ENCODE data around the gene MTCL1. TPM values are rescaled to one million over a fixed set of nuclear protein-coding genes. Genes with fewer than 3 reads are reported as not detected.

Gene MTCL1
- total and polyA plus RNA-seq, 7 experiments from 2014 or later = 0.17 to 0.81 (median 0.61) TPM; not detected in 4

- ChIA-PET POLR2A (no interaction called here), CTCF (no interaction called here)
- Mint-ChIP-seq H3K4me1 (no peaks in the 10 kb centered on the region), H3K4me3 (no peak overlapping the region), H3K9me3 (no peaks in the 10 kb centered on the region), H3K27me3 (peaks cover 0 to 8% (median 5%) of the 10 kb centered on the region in 5 donors), H3K27ac (no peak overlapping the region), H3K36me3 (no peaks in the 10 kb centered on the region)
- H3K27ac ChIP-seq (ENCODE audit: low read depth, low read length) = no peak overlapping the region
- H3K9me3 ChIP-seq (ENCODE audit: control insufficient read depth in 2 of 3, low read length in 3 of 3) = no peaks in the 10 kb centered on the region
- no peaks in the 10 kb centered on the region for H3K27me3 ChIP-seq (ENCODE audit: control insufficient read depth in 2 of 2, insufficient read depth in 2 of 2, low read length in 2 of 2)
- intact Hi-C loops (cut with micrococcal nuclease) = no loop called here
- H3K36me3 ChIP-seq (ENCODE audit: control insufficient read depth in 2 of 3, insufficient read depth in 3 of 3, low read length in 3 of 3) = no peaks in the 10 kb centered on the region
- H3K4me3 ChIP-seq (ENCODE audit: low read length) = no peak overlapping the region
- DNase-seq (no peak), ATAC-seq (no peak)
- H3K4me1 ChIP-seq (ENCODE audit: control insufficient read depth in 2 of 2, insufficient read depth in 2 of 2, low read length in 2 of 2) = no peaks in the 10 kb centered on the region
Measured at GRCh38 chr18:8816816-8817215, 111.5 kb downstream of the MTCL1 start.

- Mint-ChIP-seq H3K27me3 (peaks cover 0 to 8% (median 0%) of the 10 kb centered on the region in 5 donors), H3K36me3 (no peaks in the 10 kb centered on the region), H3K4me3 (no peak overlapping the region), H3K4me1 (no peaks in the 10 kb centered on the region), H3K9me3 (no peaks in the 10 kb centered on the region), H3K27ac (no peak overlapping the region)
- POLR2A ChIA-PET = no interaction called here
- no peaks in the 10 kb centered on the region for H3K36me3 ChIP-seq (ENCODE audit: control insufficient read depth in 2 of 3, insufficient read depth in 3 of 3, low read length in 3 of 3)
- CTCF ChIA-PET = no interaction called here
- intact Hi-C loops (cut with micrococcal nuclease) = no loop called here
- no peak overlapping the region for H3K4me3 ChIP-seq (ENCODE audit: low read length)
- H3K27ac ChIP-seq (ENCODE audit: low read depth, low read length) = no peak overlapping the region
- no peaks in the 10 kb centered on the region for H3K9me3 ChIP-seq (ENCODE audit: control insufficient read depth in 2 of 3, low read length in 3 of 3)
- H3K4me1 ChIP-seq (ENCODE audit: control insufficient read depth in 2 of 2, insufficient read depth in 2 of 2, low read length in 2 of 2) = no peaks in the 10 kb centered on the region
- H3K27me3 ChIP-seq (ENCODE audit: control insufficient read depth in 2 of 2, insufficient read depth in 2 of 2, low read length in 2 of 2) = no peaks in the 10 kb centered on the region
- ATAC-seq = no peak
- no peak for DNase-seq
Measured at GRCh38 chr18:8818982-8819381, 113.6 kb downstream of the MTCL1 start.

- H3K36me3 Mint-ChIP-seq = no peaks in the 10 kb centered on the region
Measured at GRCh38 chr18:8820396-8821082, 115.2 kb downstream of the MTCL1 start.

DNA sequence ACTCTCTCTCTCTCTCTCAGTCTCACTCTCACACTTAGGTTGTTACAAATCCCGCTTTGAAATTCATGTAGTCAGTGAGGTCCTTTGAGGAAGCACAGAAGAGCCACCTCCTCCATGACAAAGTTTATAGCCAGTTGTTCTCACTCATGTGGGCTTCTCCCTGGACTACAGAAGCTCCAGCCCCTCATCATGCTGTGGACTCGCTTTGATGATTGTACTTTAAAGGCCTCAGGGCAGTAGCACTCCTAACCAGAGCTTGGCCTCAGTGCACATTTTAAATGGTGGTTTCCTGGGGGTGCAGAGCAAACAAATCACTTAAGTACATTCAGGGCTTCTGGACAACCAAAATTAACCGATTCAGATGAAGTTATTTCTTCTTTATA lies 115.7 kb downstream of the MTCL1 start:
- no peaks in the 10 kb centered on the region for H3K36me3 Mint-ChIP-seq
- no peak for ATAC-seq
- Histone ChIP-seq H3K4me1 (ENCODE audit: control insufficient read depth in 2 of 2, insufficient read depth in 2 of 2, low read length in 2 of 2) (no peaks in the 10 kb centered on the region), H3K27me3 (ENCODE audit: control insufficient read depth in 2 of 2, insufficient read depth in 2 of 2, low read length in 2 of 2) (no peaks in the 10 kb centered on the region), H3K4me3 (ENCODE audit: low read length) (no peak overlapping the region), H3K9me3 (ENCODE audit: control insufficient read depth in 2 of 3, low read length in 3 of 3) (no peaks in the 10 kb centered on the region), H3K27ac (ENCODE audit: low read depth, low read length) (no peak overlapping the region), H3K36me3 (ENCODE audit: control insufficient read depth in 2 of 3, insufficient read depth in 3 of 3, low read length in 3 of 3) (no peaks in the 10 kb centered on the region)
- ChIA-PET POLR2A (no interaction called here), CTCF (interaction anchor here (0.6 kb wide), 1 partner anchor 95 kb away, joined by 3 read pairs; no protein-coding TSS in a partner anchor)
- peaks cover 0 to 8% (median 0%) of the 10 kb centered on the region in 5 donors for H3K27me3 Mint-ChIP-seq
- intact Hi-C loops (cut with micrococcal nuclease) = no loop called here
- no peaks in the 10 kb centered on the region for H3K4me1 Mint-ChIP-seq
- no peak overlapping the region for H3K27ac Mint-ChIP-seq
- DNase-seq = no peak
- H3K4me3 Mint-ChIP-seq = no peak overlapping the region
- H3K9me3 Mint-ChIP-seq = no peaks in the 10 kb centered on the region

More at GRCh38 chr18:8820396-8821082, 115.2 kb downstream of the MTCL1 start:
- no peak for ATAC-seq
- no peak overlapping the region for H3K27ac ChIP-seq (ENCODE audit: low read depth, low read length)
- no peaks in the 10 kb centered on the region for H3K36me3 ChIP-seq (ENCODE audit: control insufficient read depth in 2 of 3, insufficient read depth in 3 of 3, low read length in 3 of 3)
- intact Hi-C loops (cut with micrococcal nuclease) = no loop called here
- no peaks in the 10 kb centered on the region for H3K9me3 ChIP-seq (ENCODE audit: control insufficient read depth in 2 of 3, low read length in 3 of 3)
- CTCF ChIA-PET = no interaction called here
- H3K4me1 Mint-ChIP-seq = no peaks in the 10 kb centered on the region
- H3K9me3 Mint-ChIP-seq = no peaks in the 10 kb centered on the region
- no peak overlapping the region for H3K4me3 Mint-ChIP-seq
- H3K4me1 ChIP-seq (ENCODE audit: control insufficient read depth in 2 of 2, insufficient read depth in 2 of 2, low read length in 2 of 2) = no peaks in the 10 kb centered on the region
- no peak overlapping the region for H3K27ac Mint-ChIP-seq
- POLR2A ChIA-PET = no interaction called here
- no peak overlapping the region for H3K4me3 ChIP-seq (ENCODE audit: low read length)
- H3K27me3 Mint-ChIP-seq = peaks cover 0 to 8% (median 0%) of the 10 kb centered on the region in 5 donors
- DNase-seq = no peak
- no peaks in the 10 kb centered on the region for H3K27me3 ChIP-seq (ENCODE audit: control insufficient read depth in 2 of 2, insufficient read depth in 2 of 2, low read length in 2 of 2)

DNA sequence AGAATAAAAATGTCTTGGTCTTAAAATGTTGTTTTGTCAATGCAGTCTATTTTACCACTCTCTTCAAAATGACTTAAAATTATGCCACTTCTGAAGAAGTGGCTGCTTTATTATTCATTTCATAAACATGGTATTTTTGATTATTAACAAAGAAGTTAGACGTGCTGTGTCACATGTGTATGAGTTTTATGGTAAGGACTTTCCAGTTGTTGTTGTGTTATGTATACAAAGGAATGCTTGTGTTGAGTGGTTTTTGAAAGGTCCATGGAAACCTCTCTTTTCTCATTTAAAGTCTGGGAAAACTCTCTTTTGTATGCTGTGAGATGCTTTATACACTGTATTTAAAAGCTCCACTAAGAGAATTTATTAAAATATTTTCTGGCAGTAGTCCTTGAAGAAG lies 116.2 kb downstream of the MTCL1 start:
- POLR2A ChIA-PET = no interaction called here
- H3K27ac Mint-ChIP-seq = no peak overlapping the region
- Histone ChIP-seq H3K27me3 (ENCODE audit: control insufficient read depth in 2 of 2, insufficient read depth in 2 of 2, low read length in 2 of 2) (no peaks in the 10 kb centered on the region), H3K4me3 (ENCODE audit: low read length) (no peak overlapping the region), H3K36me3 (ENCODE audit: control insufficient read depth in 2 of 3, insufficient read depth in 3 of 3, low read length in 3 of 3) (no peaks in the 10 kb centered on the region), H3K9me3 (ENCODE audit: control insufficient read depth in 2 of 3, low read length in 3 of 3) (no peaks in the 10 kb centered on the region), H3K4me1 (ENCODE audit: control insufficient read depth in 2 of 2, insufficient read depth in 2 of 2, low read length in 2 of 2) (no peaks in the 10 kb centered on the region), H3K27ac (ENCODE audit: low read depth, low read length) (no peak overlapping the region)
- no peak overlapping the region for H3K4me3 Mint-ChIP-seq
- no peaks in the 10 kb centered on the region for H3K4me1 Mint-ChIP-seq
- H3K27me3 Mint-ChIP-seq = peaks cover 0 to 8% (median 0%) of the 10 kb centered on the region in 5 donors
- no peak for DNase-seq
- no peaks in the 10 kb centered on the region for H3K36me3 Mint-ChIP-seq
- intact Hi-C loops (cut with micrococcal nuclease) = no loop called here
- CTCF ChIA-PET = interaction anchor here (0.6 kb wide), 1 partner anchor 95 kb away, joined by 3 read pairs; no protein-coding TSS in a partner anchor
- no peak for ATAC-seq
- H3K9me3 Mint-ChIP-seq = no peaks in the 10 kb centered on the region

GRCh38 chr18:8822643-8823042 lies 117.3 kb downstream of the MTCL1 start:
- POLR2A ChIA-PET = no interaction called here
- H3K27ac ChIP-seq (ENCODE audit: low read depth, low read length) = no peak overlapping the region
- CTCF ChIA-PET = no interaction called here
- no peaks in the 10 kb centered on the region for H3K27me3 ChIP-seq (ENCODE audit: control insufficient read depth in 2 of 2, insufficient read depth in 2 of 2, low read length in 2 of 2)
- H3K36me3 ChIP-seq (ENCODE audit: control insufficient read depth in 2 of 3, insufficient read depth in 3 of 3, low read length in 3 of 3) = no peaks in the 10 kb centered on the region
- H3K4me1 ChIP-seq (ENCODE audit: control insufficient read depth in 2 of 2, insufficient read depth in 2 of 2, low read length in 2 of 2) = no peaks in the 10 kb centered on the region
- DNase-seq (no peak), ATAC-seq (no peak)
- Mint-ChIP-seq H3K4me1 (no peaks in the 10 kb centered on the region), H3K9me3 (no peaks in the 10 kb centered on the region), H3K4me3 (no peak overlapping the region), H3K36me3 (no peaks in the 10 kb centered on the region), H3K27me3 (peaks cover 0 to 8% (median 0%) of the 10 kb centered on the region in 5 donors), H3K27ac (no peak overlapping the region)
- no peak overlapping the region for H3K4me3 ChIP-seq (ENCODE audit: low read length)
- intact Hi-C loops (cut with micrococcal nuclease) = no loop called here
- H3K9me3 ChIP-seq (ENCODE audit: control insufficient read depth in 2 of 3, low read length in 3 of 3) = no peaks in the 10 kb centered on the region

DNA sequence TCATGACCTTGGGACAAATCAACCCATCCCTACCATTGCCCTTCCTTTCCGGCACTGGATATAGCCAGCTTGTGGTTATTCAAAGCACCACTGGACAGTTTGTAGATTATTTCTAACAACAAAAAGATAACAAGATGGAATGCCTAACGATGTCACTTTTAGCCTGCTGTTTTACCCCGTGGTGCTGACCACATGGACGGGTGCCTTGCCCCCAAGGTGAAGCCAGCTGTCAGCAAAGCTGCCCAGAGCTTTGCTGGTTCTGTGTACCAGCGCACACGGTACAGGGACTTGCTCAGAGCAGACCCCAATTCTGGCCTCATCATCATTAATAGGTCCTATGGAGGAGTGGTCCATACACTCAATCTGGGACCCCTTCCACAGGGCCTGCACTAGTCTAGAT lies 118.2 kb downstream of the MTCL1 start:
- POLR2A ChIA-PET = no interaction called here
- CTCF ChIA-PET = no interaction called here
- no peaks in the 10 kb centered on the region for H3K9me3 Mint-ChIP-seq
- Histone ChIP-seq H3K4me1 (ENCODE audit: control insufficient read depth in 2 of 2, insufficient read depth in 2 of 2, low read length in 2 of 2) (no peaks in the 10 kb centered on the region), H3K9me3 (ENCODE audit: control insufficient read depth in 2 of 3, low read length in 3 of 3) (no peaks in the 10 kb centered on the region), H3K36me3 (ENCODE audit: control insufficient read depth in 2 of 3, insufficient read depth in 3 of 3, low read length in 3 of 3) (no peaks in the 10 kb centered on the region), H3K27me3 (ENCODE audit: control insufficient read depth in 2 of 2, insufficient read depth in 2 of 2, low read length in 2 of 2) (no peaks in the 10 kb centered on the region), H3K4me3 (ENCODE audit: low read length) (no peak overlapping the region), H3K27ac (ENCODE audit: low read depth, low read length) (no peak overlapping the region)
- no peak overlapping the region for H3K4me3 Mint-ChIP-seq
- ATAC-seq (no peak), DNase-seq (no peak)
- H3K36me3 Mint-ChIP-seq = no peaks in the 10 kb centered on the region
- no peak overlapping the region for H3K27ac Mint-ChIP-seq
- H3K4me1 Mint-ChIP-seq = no peaks in the 10 kb centered on the region
- peaks cover 0 to 8% (median 0%) of the 10 kb centered on the region in 5 donors for H3K27me3 Mint-ChIP-seq
- intact Hi-C loops (cut with micrococcal nuclease) = no loop called here

All from naive thymus-derived CD4-positive, alpha-beta T cell (primary cell).